Ovary (tissue), 3 donors: ENCODE results near the gene TMPRSS11E.

Experiments used
- CTCF ChIP-seq, 3 donors: fragments of 450-650 bp in 2 of 3; fragments of 200-600 bp in 1 of 3; IDR thresholded peaks; one replicate each; pipeline versions ENCODE4 v1.5.1 to v1.8.0; 2016 to 2022; ENCODE audit warnings: antibody characterized with exemption in 3 of 3, mild to moderate bottlenecking in 1 of 3
- EP300 ChIP-seq: sonication (generic); formaldehyde crosslinking; IDR thresholded peaks from one replicate; pipeline ENCODE4 v1.6.1; 2017; ENCODE audit warnings: antibody characterized with exemption
- donor health status: DM: no; HTN: no; CAD: no.

GRCh38 chr4:68494688-68495087 is 47.4 kb downstream of the TMPRSS11E start:
- TF ChIP-seq CTCF (IDR thresholded peaks at IDR 0.05) (no peak), EP300 (no peak)
